HG02981 (cell line): Measurements from ENCODE around the gene GASK1A.

Experiments used
- ATAC-seq: cut with Tn5 transposase; IDR thresholded peaks from one replicate; pipeline ENCODE4 v1.9.1; 2021; ENCODE audit warnings: mild to moderate bottlenecking, moderate library complexity; ENCODE audit not compliant: unreplicated experiment

GASK1A gene

DNA sequence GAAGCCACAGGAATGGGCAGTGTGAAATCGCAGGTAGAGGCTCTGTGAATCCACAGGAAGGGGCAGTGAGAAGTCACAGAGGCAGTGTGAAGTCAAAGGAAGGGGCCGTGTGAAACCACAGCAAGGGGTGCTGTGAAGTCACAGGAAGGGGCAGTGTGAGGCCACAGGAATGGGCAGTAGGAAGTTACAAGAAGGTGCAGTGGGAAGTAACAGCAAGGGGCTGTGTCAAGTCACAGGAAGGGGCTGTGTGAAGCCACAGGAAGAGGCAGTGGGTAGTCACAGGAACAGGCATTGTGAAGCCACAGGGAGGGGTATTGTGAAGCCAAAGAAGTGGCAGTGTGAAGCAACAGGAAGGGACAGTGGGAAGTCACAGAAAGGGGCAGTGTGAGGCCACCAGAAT lies 34.1 kb downstream of the GASK1A start:
- ATAC-seq, result no peak

GRCh38 chr3:43013743-43014155 lies 34.6 kb downstream of the GASK1A start:
- ATAC-seq, result no peak

DNA sequence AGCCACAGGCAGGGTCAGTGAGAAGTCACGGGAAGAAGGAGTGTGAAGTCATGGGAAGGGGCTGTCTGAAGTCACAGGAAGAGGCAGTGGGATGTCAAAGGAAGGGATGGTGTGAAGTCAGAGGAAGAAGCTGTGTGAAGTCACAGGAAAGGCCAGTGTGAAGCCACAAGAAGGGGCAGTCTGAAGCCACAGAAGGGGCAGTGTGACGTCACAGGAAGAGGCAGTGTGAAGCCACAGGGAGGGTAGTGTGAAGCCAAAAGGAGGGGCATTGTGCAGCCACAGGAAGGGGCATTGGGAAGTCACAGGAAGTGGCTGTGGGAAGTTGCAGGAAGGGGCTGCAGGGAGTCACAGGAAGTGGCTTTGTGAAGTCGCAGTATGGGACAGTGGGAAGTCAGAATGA lies 35.1 kb downstream of the GASK1A start:
- no peak for ATAC-seq

DNA sequence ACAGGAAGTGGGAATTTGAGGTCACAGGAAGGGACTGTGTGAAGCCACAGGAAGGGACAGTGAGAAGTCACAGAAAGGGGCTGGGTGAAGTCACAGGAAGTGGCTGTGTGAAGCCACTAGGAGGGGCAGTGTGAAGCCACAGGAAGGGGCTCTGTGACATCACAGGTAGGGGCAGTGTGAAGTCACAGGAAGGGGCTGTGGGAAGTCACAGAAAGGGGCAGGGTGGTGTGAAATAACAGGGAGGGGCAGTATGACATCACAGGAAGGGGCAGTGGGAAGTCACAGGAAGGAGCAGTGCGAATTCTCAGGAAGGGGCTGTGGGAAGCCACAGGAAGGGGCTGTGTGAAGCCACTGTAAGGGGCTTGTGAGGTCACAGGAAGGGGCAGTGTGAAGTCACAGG lies 35.8 kb downstream of the GASK1A start:
- ATAC-seq, result no peak

- ATAC-seq, result no peak
Observed at GRCh38 chr3:43015572-43015971, 36.5 kb downstream of the GASK1A start.

DNA sequence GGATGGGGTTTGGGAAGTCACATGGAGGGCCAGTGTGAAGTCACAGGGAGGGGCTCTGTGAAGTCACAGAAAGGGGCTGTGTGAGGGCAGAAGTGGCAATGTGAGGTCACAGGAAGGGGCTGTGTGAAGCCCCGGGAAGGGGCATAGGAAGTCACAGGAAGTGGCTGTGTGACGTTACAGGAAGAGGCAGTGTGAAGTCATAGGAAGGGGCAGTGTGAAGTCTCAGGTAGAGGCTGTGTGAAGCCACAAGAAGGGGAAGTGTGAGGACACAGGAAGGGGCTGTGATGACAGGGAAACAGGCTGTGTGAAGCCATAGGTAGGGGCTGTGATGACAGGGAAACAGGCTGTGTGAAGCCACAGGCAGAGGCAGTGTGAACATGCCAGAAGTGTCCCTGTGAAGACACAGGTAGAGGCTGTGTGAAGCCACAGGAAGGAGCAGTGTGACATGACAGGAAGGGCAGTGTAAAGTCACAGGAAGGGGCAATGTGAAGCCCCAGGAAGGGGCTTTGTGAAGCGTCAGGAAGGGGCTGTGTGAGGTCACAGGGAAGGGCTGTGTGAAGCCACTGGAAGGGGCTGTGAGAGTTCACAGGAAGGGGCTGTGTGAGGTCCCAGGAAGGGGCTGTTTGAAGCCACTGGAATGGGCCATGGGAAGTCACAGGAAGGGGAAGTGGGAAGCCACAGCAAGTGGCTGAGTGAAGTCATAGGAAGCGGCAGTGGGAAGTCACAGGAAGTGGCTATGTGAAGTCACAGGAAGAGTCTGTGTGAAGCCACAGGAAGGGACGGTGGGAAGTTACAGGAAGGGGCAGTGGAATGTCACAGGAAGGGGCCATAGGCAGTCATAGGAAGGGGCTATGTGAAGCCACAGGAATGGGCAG lies 37.1 kb downstream of the GASK1A start:
- no peak for ATAC-seq

DNA sequence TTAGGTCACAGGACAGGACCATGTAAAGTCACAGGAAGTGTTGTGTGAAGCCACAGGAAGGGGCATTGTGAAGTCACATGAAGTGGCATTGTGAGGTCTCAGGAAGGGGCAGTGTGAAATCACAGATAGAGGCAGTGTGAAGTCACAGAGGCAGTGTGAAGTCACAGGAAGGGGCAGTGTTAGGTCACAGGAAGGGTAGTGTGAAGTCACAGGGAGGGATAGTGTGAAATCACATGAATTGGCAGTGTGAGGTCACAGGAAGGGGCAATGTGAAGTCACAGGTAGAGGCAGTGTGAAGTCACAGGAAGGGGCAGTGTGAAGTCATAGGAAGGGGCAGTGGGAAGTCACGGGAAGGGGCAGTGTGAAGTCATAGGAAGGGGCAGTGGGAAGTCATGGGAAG lies 37.9 kb downstream of the GASK1A start:
- no peak for ATAC-seq

DNA sequence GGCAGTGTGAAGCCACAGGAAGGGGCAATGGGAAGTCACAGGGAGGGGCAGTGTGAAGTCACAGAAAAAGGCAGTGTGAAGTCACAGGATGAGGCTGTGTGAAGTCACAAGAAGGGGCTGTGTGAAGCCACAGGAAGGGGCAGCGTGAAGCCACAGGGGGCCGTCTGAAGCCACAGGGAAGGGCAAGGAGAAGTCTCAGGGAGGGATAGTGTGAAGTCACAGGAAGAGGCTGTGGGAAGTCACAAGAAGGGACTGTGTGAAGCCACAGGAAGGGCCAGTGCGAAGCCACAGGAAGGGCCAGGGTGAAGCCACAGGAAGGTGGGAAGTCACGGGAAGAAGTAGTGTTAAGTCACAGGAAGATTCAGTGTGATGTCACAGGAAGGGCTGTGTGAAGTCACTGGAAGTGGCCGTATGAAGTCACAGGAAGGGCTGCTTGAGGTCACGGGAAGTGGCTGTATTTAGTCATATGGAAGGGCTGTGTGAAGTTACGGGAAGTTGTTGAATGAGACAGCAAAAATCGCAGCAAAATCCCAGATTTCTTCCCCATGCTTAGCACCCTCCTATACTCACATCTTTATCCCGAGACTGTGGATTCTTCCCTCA lies 38.6 kb downstream of the GASK1A start:
- ATAC-seq, result no peak

GRCh38 chr3:43018246-43018645 lies 39.1 kb downstream of the GASK1A start:
- no peak for ATAC-seq

DNA sequence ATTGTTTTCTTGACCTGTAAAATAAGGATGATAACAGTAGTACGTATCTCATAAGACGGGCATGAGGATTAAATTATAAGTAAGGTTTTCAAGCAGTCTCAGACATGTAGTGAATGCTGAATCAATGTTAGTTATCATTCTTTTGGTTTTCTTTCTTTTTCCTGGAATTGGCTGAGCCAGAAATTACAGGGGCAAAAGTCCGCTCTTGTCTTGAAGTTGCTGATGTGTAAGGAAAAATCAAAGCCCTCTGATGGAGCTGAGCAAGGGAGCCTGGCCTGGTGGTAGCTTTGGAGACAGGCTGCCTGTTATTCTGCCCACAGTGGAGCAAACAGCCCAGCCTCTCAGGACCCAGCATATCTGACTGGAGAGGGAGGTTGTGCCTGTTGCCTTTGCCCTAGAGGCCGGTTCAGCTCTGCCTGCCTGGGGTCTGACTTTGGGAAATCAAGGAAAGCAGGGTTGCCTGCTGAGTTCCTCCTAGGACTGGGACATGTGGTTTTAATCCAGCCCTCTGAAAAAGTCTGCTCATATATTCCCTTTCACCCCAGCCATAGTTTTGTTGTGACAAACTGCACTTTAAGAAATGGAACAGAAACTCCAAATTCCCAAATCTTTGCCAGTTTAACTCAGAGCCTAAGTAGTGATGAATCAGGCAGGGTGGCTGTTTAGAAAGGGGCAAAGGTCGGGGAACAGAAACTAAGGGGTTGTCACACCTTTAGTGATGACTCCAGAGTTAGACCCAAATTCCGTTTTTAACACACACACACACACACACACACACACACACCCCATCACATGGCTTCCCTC lies 40.1 kb downstream of the GASK1A start:
- ATAC-seq, result no peak

DNA sequence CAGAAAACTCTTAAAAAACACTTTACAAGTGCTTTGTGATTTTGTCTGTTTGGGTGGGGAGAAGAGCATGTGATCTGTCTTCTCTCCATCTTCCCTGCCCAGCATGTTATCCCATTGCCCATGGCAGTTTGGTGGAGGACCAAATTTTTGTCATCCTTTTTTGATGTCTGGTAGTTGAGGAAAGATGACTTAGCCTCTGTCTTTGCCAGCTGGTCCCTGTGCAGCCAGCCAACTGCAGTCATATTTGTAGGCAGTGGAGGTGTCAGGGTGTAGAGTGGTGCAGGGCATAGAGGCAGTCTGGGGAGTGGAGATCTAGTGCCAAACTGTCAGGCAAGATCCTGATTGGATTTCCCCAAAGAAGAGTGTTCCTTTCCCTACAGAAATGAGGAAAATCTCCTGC lies 40.7 kb downstream of the GASK1A start:
- no peak for ATAC-seq

GRCh38 chr3:43021186-43021585 lies 42.1 kb downstream of the GASK1A start:
- no peak for ATAC-seq

GRCh38 chr3:43022121-43022520 lies 43.0 kb downstream of the GASK1A start:
- no peak for ATAC-seq

GRCh38 chr3:43023066-43023465 lies 44.0 kb downstream of the GASK1A start:
- no peak for ATAC-seq

GRCh38 chr3:43023746-43024145 lies 44.6 kb downstream of the GASK1A start:
- ATAC-seq, result no peak

- ATAC-seq, result no peak
Observed at GRCh38 chr3:43024181-43024885, 45.2 kb downstream of the GASK1A start.

DNA sequence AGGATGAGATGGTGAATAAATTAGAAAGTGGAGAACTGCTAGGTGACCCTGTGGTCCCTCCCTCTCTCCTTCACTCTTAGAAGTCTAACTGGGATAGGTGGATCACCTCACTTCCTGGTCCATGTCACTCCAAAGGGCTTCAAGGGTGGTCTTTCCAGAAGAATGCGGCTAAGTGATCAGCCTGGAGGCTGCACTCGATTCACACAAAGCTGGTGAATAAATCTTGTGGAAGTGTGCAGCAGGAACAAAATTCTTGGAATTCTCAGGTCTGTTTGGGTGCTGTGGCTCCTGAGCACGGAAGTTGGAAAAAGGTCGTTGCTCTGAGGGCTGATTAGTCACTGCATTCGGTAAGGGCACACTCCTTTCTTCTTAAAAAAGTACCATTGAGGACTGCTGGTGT lies 46.3 kb downstream of the GASK1A start:
- ATAC-seq, result no peak

GRCh38 chr3:43028001-43028400 lies 48.9 kb downstream of the GASK1A start:
- no peak for ATAC-seq

DNA sequence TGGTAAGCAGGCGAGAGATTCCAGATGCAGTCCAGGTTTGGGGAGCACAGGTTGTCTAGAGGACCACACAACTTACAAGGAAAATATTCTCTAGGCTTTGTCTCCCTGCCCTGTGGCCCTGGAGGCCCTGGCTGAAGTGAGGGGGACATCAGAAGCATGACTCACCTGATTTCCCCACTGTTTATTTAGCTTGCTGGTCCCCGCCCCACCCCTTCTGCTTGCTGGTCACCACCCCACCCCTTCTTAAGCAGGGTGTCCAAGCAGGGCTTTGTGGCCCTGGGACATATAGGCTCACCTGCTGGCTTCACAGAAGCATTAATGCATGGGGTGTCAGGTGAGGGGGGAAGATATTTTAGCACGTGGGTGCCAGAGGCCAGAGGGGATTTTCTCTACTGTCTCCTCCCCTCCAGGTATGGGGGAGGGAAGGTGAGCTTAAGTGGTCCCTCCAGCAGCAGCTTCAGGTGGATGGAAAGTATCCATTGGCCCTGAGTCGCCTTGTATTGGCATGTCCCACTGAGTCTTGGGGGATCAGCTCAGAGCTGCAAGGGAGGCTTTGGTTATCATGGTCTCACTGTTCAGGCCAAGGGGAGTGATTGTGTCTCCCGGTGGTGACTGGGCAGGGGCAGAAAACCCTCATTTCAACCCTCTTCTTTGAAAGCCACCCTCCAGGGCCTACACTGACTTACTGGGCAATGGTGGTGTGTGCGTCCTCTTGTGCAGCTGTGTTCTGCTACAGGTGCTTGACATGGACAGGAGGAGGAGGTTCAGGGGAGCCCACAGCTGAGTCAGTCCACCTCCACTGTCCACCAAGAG lies 49.8 kb downstream of the GASK1A start:
- no peak for ATAC-seq
